Body of pancreas (tissue), 4 donors: ENCODE measurements around the gene TBC1D24.

Experiments
- POLR2A ChIP-seq, 3 donors: fragments of 450-650 bp; IDR thresholded peaks; one replicate each; pipeline ENCODE4 v1.6.1; 2016; ENCODE audit warnings: antibody characterized with exemption in 3 of 3, mild to moderate bottlenecking in 2 of 3
- TF ChIP-seq, protein P1 (sequence below), 7 experiments: fragments of 450-650 bp in 4 of 7; fragments of 200-600 bp in 3 of 7; sonication (generic) in 3 of 7; IDR thresholded peaks; one replicate each; pipeline ENCODE4 v1.5.1; 2016 to 2019; ENCODE audit warnings: antibody characterized with exemption in 7 of 7

DNA sequence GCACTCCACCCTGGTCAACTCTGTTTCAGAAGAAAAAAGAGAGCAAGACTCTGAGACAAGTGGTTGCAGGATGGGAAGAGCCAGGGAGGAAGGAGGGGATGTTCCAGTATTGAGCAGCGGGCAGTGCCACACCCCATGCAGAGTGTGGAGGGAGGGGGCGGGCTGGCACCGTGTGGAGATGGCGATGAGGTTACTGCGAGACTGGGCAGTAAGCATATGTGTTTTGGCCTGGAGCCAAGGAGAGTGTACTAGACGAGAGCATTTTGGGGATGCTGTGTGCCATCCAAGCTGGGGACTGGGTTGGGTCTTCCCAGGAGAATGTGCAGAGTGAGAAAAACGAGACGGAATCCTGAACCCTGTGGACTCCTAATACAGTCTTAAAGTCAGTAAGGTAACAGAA lies 3.4 kb downstream of the TBC1D24 start:
- TF ChIP-seq, protein P1, sequence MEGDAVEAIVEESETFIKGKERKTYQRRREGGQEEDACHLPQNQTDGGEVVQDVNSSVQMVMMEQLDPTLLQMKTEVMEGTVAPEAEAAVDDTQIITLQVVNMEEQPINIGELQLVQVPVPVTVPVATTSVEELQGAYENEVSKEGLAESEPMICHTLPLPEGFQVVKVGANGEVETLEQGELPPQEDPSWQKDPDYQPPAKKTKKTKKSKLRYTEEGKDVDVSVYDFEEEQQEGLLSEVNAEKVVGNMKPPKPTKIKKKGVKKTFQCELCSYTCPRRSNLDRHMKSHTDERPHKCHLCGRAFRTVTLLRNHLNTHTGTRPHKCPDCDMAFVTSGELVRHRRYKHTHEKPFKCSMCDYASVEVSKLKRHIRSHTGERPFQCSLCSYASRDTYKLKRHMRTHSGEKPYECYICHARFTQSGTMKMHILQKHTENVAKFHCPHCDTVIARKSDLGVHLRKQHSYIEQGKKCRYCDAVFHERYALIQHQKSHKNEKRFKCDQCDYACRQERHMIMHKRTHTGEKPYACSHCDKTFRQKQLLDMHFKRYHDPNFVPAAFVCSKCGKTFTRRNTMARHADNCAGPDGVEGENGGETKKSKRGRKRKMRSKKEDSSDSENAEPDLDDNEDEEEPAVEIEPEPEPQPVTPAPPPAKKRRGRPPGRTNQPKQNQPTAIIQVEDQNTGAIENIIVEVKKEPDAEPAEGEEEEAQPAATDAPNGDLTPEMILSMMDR (IDR thresholded peaks at IDR 0.05) = no peak
- TF ChIP-seq POLR2A (IDR thresholded peaks at IDR 0.05) = no peak
